Panc1 (cell line): ENCODE results near the gene ZBTB20.

Experiments used
- CTCF ChIP-seq: fragments of 450-650 bp; IDR thresholded peaks from 2 replicates; pipeline ENCODE4 v1.5.1; 2017; ENCODE audit warnings: mild to moderate bottlenecking
- POLR2AphosphoS5 ChIP-seq: IDR thresholded peaks from 2 replicates; pipeline ENCODE4 v1.6.1; 2012; ENCODE audit warnings: mild to moderate bottlenecking, low read depth, low read length, moderate library complexity
- REST ChIP-seq, 2 experiments: IDR thresholded peaks; 2 replicates each; pipeline ENCODE4 v1.6.1; 2011 to 2012; ENCODE audit warnings: low read depth in 2 of 2, control low read depth in 1 of 2, low read length in 1 of 2, mild to moderate bottlenecking in 1 of 2, moderate library complexity in 1 of 2; ENCODE audit not compliant: insufficient read depth in 1 of 2
- SIN3A ChIP-seq: IDR thresholded peaks from 2 replicates; pipeline ENCODE4 v1.6.1; 2012; ENCODE audit warnings: low read depth, mild to moderate bottlenecking, low read length, moderate library complexity, borderline replicate concordance; ENCODE audit not compliant: insufficient read depth
- TCF7L2 ChIP-seq: IDR thresholded peaks from 2 replicates; pipeline ENCODE4 v1.6.1; 2011; ENCODE audit warnings: mild to moderate bottlenecking, low read depth, low read length, inconsistent platforms

GRCh38 chr3:114994554-114995341, 152.3 kb downstream of the ZBTB20 start:
- TF ChIP-seq TCF7L2 (no peak), POLR2AphosphoS5 (no peak), CTCF (no peak), REST (IDR thresholded peaks at IDR 0.05; ENCODE audit: insufficient read depth in 1 of 2, low read depth in 2 of 2, low read length in 1 of 2) (no peak), SIN3A (no peak)
